Stimulated activated naive CD8-positive, alpha-beta T cell treated with anti-CD3 and anti-CD28 coated beads, Interleukin-15, Interleukin-2, amounts not matched to agents 100 ng/mL and 50 ng/mL, for 24 hours (primary cell): ENCODE data around the gene SLIT1.

Experiments used
- H3K27ac Mint-ChIP-seq: one replicate; pipeline ENCODE4 v1.8.0; 2021; ENCODE audit warnings: mild to moderate bottlenecking, mixed read lengths
- H3K27me3 Mint-ChIP-seq: one replicate; pipeline ENCODE4 v1.8.0; 2021; ENCODE audit warnings: mixed read lengths
- H3K36me3 Mint-ChIP-seq: one replicate; pipeline ENCODE4 v1.8.0; 2021; ENCODE audit warnings: low read depth, mixed read lengths
- H3K4me1 Mint-ChIP-seq: one replicate; pipeline ENCODE4 v1.8.0; 2021; ENCODE audit warnings: low read depth, mixed read lengths
- H3K4me3 Mint-ChIP-seq: one replicate; pipeline ENCODE4 v1.8.0; 2021; ENCODE audit warnings: mild to moderate bottlenecking, mixed read lengths
- H3K9me3 Mint-ChIP-seq: one replicate; pipeline ENCODE4 v1.8.0; 2021; ENCODE audit warnings: mixed read lengths

SLIT1 gene

DNA sequence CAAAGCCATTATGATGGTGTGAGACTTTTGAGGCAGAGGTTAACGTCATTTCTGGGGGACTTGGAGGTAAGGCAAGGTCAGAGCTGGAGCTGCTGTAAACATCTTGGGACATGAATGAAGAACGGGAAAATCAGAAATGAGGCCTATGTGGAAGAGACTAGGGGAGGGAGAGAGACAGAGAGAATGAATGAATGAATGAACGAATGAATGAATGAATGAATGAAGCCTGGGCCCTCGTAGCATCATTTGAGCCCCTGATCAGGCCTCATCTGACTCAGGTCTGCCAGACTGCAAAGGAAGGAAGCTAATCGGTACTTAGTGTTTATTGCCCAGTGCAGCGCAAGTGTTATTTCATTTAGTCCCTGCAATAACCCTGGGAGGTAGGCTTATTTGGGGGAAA, 79.6 kb downstream of the SLIT1 start:
- no peaks in the 10 kb centered on the region for H3K36me3 Mint-ChIP-seq
- H3K4me1 Mint-ChIP-seq = no peaks in the 10 kb centered on the region
- H3K27me3 Mint-ChIP-seq = peaks cover 15% of the 10 kb centered on the region
- no peaks in the 10 kb centered on the region for H3K9me3 Mint-ChIP-seq
- H3K4me3 Mint-ChIP-seq = no peak overlapping the region
- no peak overlapping the region for H3K27ac Mint-ChIP-seq

DNA sequence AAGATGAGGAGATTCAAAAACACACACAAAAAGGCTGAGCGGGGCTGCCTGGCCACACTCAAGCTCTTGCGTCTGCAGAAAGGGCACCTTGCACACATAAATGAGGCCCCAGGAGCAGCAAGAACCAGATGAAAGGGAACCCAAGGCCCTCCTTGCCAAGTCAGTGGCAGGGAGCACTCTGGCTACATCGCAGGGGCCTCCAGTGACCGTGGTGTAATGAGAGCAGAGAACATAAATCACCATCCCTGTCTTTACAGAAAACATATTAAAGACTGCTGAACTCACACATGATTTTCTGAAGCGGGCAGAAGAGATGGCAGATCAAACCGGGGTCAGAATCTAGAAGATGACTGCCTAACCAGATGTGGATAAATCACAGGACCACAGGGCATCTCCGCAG, 80.5 kb downstream of the SLIT1 start:
- Mint-ChIP-seq H3K27me3 (peaks cover 12% of the 10 kb centered on the region), H3K4me1 (no peaks in the 10 kb centered on the region), H3K4me3 (no peak overlapping the region), H3K9me3 (no peaks in the 10 kb centered on the region), H3K36me3 (no peaks in the 10 kb centered on the region), H3K27ac (no peak overlapping the region)

GRCh38 chr10:97103316-97104080, 82.3 kb downstream of the SLIT1 start:
- H3K36me3 Mint-ChIP-seq = no peaks in the 10 kb centered on the region
- H3K9me3 Mint-ChIP-seq = no peaks in the 10 kb centered on the region
- no peak overlapping the region for H3K4me3 Mint-ChIP-seq
- H3K27me3 Mint-ChIP-seq = peaks cover 7% of the 10 kb centered on the region
- H3K27ac Mint-ChIP-seq = no peak overlapping the region
- no peaks in the 10 kb centered on the region for H3K4me1 Mint-ChIP-seq

GRCh38 chr10:97102441-97102840, 83.3 kb downstream of the SLIT1 start:
- peaks cover 15% of the 10 kb centered on the region for H3K27me3 Mint-ChIP-seq
- H3K4me3 Mint-ChIP-seq = no peak overlapping the region
- H3K36me3 Mint-ChIP-seq = no peaks in the 10 kb centered on the region

DNA sequence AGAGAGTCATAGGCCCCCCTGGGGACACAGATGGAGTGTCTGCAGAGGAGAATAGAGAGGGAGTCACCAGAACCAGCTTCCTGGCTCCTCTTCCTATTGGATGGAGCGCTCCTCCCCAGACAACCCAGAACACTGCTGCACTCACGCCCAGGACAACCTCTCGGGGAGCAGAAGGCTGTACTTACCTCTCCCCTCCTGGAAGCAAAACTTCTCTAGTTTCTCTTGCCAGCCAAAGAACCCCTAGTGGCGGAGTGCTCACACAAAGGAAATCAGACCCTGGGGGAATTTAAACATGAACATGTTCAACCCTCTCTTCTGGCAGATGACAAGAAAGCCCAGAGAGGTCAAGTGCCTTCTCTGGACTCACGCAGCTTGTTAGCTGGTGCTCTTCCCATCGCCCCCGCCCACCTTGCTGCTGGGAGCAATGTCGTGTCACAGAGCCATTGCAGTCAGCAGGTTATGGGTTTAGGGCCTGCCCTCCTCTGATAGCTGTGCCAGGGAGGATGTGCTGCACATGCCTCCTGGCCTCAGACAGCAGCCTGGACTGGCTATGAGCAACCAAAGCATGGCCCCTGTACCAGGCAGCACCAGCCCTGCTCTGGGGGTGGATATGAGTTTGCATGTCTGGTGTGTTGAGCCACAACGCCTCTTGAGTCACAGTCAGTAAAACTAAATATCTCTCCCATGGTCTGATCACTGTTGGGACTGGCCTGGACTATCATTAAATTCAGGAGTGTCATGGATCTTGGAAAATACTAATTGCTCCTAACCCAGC, 84.4 kb downstream of the SLIT1 start:
- H3K27ac Mint-ChIP-seq = no peak overlapping the region
- H3K4me1 Mint-ChIP-seq = peaks cover 13% of the 10 kb centered on the region
- no peaks in the 10 kb centered on the region for H3K36me3 Mint-ChIP-seq
- no peaks in the 10 kb centered on the region for H3K9me3 Mint-ChIP-seq
- H3K27me3 Mint-ChIP-seq = peaks cover 23% of the 10 kb centered on the region
- H3K4me3 Mint-ChIP-seq = no peak overlapping the region

More at GRCh38 chr10:97102441-97102840, 83.3 kb downstream of the SLIT1 start:
- Mint-ChIP-seq H3K4me1 (peaks cover 3% of the 10 kb centered on the region), H3K9me3 (no peaks in the 10 kb centered on the region), H3K27ac (no peak overlapping the region)

DNA sequence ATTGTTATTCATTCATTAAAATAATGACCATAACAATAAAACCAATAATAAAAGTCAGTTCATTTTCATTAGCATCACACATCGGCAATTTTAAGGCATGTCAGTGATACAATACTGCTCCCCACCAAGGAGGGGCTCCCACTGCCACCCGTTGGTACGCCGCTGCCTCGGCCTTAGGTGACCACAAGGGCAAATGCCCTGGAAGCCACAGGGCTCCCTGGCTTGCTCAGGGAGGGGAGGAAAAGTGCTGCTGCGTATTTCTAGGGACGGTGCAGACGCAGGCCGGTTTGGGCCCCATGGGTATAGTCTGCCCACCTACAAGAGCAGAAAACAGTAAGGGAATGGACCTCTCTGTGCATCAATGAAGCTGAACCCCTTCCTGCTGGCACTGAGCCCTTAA, 85.1 kb downstream of the SLIT1 start:
- peaks cover 23% of the 10 kb centered on the region for H3K27me3 Mint-ChIP-seq

DNA sequence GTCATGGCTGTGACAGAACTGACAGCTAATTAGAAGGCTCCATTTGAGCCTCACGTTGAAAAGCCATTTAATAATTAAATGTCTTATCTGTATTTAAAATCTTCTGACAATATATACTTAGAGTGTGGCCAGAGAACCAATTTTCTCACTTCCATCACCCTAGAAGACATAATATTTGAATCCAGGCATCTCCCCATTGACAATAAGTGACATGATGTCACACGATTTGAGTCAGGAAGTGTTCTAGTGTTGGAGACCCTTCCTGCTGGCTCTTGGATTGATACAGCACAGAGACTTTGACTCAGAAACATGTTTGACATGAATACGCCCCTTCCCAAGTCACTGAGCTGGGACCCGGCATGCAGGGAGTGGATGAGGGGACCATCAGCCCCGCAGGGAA, 85.9 kb downstream of the SLIT1 start:
- H3K4me1 Mint-ChIP-seq = peaks cover 24% of the 10 kb centered on the region
- no peaks in the 10 kb centered on the region for H3K36me3 Mint-ChIP-seq
- no peaks in the 10 kb centered on the region for H3K9me3 Mint-ChIP-seq

More for the DNA sequence above, 85.1 kb downstream of the SLIT1 start:
- Mint-ChIP-seq H3K4me3 (no peak overlapping the region), H3K4me1 (peaks cover 20% of the 10 kb centered on the region), H3K9me3 (no peaks in the 10 kb centered on the region), H3K27ac (no peak overlapping the region), H3K36me3 (no peaks in the 10 kb centered on the region)

GRCh38 chr10:97099089-97099488, 86.7 kb downstream of the SLIT1 start:
- Mint-ChIP-seq H3K27me3 (peaks cover 34% of the 10 kb centered on the region), H3K4me1 (peaks cover 24% of the 10 kb centered on the region), H3K27ac (no peak overlapping the region), H3K4me3 (no peak overlapping the region), H3K36me3 (no peaks in the 10 kb centered on the region), H3K9me3 (no peaks in the 10 kb centered on the region)

More for the DNA sequence above, 85.9 kb downstream of the SLIT1 start:
- H3K27ac Mint-ChIP-seq = no peak overlapping the region
- H3K4me3 Mint-ChIP-seq = no peak overlapping the region
- peaks cover 28% of the 10 kb centered on the region for H3K27me3 Mint-ChIP-seq

DNA sequence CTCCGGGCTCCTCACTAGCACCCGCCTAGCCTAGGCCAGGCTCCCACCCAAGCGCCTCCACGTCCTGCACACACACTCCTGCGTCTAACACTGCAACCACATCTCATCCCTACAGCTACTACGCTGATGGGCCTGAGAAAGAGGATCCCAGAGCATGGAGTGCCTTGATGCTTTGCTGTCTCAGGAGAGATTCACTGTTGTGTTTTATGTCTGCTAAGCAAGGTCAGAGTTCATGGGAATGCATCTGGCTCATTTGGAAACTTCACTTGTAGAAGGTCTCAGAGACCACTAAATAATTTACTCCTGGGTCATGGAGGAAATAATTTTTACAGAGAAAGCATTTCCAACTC, 88.7 kb downstream of the SLIT1 start:
- peaks cover 24% of the 10 kb centered on the region for H3K4me1 Mint-ChIP-seq
- peaks cover 31% of the 10 kb centered on the region for H3K27me3 Mint-ChIP-seq
- H3K4me3 Mint-ChIP-seq = no peak overlapping the region
- no peak overlapping the region for H3K27ac Mint-ChIP-seq
- no peaks in the 10 kb centered on the region for H3K36me3 Mint-ChIP-seq
- no peaks in the 10 kb centered on the region for H3K9me3 Mint-ChIP-seq

- H3K4me1 Mint-ChIP-seq = peaks cover 24% of the 10 kb centered on the region
- no peaks in the 10 kb centered on the region for H3K36me3 Mint-ChIP-seq
- H3K4me3 Mint-ChIP-seq = no peak overlapping the region
- no peaks in the 10 kb centered on the region for H3K9me3 Mint-ChIP-seq
- H3K27ac Mint-ChIP-seq = no peak overlapping the region
- H3K27me3 Mint-ChIP-seq = peaks cover 34% of the 10 kb centered on the region
These were observed 89.3 kb downstream of the SLIT1 start for GRCh38 chr10:97096261-97097083.

DNA sequence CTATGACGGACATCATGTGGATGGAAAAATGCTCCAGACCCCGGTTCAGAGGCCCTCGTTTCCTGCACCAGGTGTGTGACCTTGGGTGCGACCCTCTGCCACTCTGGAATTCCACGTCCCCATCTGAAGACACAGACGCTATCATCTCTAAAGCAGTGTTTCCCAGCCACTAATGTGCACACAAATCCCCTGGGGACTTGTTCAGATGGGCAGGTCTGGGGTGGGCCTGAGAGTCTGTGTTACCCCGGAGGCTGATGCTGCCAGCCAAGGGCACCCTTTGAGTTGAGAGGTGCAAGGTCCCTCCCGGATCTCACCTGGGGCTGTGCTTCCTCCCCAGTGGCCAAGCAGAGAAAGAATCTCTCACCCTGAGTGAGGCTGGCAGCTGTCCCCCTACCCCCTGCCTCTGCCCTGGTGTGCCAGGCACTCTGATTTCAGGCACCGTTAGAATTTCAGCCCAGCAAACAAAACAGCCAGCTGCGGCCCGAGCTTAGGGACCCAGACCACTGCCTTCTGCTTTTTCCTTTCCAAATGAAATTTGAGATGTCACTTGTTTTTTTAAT, 90.0 kb downstream of the SLIT1 start:
- peaks cover 40% of the 10 kb centered on the region for H3K27me3 Mint-ChIP-seq
- H3K9me3 Mint-ChIP-seq = no peaks in the 10 kb centered on the region
- no peak overlapping the region for H3K4me3 Mint-ChIP-seq
- H3K4me1 Mint-ChIP-seq = peaks cover 24% of the 10 kb centered on the region
- no peak overlapping the region for H3K27ac Mint-ChIP-seq
- no peaks in the 10 kb centered on the region for H3K36me3 Mint-ChIP-seq

GRCh38 chr10:97090644-97091043, 95.1 kb downstream of the SLIT1 start:
- H3K4me3 Mint-ChIP-seq = no peak overlapping the region
- H3K9me3 Mint-ChIP-seq = no peaks in the 10 kb centered on the region
- H3K4me1 Mint-ChIP-seq = peaks cover 4% of the 10 kb centered on the region
- H3K27me3 Mint-ChIP-seq = peaks cover 55% of the 10 kb centered on the region
- H3K27ac Mint-ChIP-seq = no peak overlapping the region
- H3K36me3 Mint-ChIP-seq = no peaks in the 10 kb centered on the region

DNA sequence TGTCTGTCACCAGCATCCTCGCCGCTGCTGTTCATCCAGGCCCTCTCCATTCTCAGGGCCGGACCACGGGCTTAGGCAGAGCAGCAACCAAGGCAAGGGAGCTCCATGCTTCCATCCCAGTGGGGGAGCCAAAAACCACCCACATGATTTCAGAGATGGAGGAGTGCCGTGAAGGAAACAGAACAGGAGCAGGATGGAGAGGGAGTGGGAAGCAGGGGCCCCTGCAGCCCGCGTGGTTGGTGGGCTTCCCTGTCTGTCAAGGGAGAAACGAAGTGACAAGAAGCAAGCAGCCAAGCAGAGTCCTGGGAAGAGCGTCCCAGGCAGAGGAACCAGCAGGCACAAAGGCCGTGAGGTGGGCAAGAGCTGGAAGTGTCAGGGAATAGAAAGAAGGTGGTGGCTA, 95.7 kb downstream of the SLIT1 start:
- no peak overlapping the region for H3K4me3 Mint-ChIP-seq
- no peaks in the 10 kb centered on the region for H3K4me1 Mint-ChIP-seq
- H3K27me3 Mint-ChIP-seq = peaks cover 51% of the 10 kb centered on the region
- no peaks in the 10 kb centered on the region for H3K36me3 Mint-ChIP-seq
- H3K27ac Mint-ChIP-seq = no peak overlapping the region
- H3K9me3 Mint-ChIP-seq = no peaks in the 10 kb centered on the region

GRCh38 chr10:97089209-97089870, 96.4 kb downstream of the SLIT1 start:
- H3K27me3 Mint-ChIP-seq = peaks cover 44% of the 10 kb centered on the region
- no peaks in the 10 kb centered on the region for H3K4me1 Mint-ChIP-seq
- H3K9me3 Mint-ChIP-seq = no peaks in the 10 kb centered on the region
- no peaks in the 10 kb centered on the region for H3K36me3 Mint-ChIP-seq
- H3K4me3 Mint-ChIP-seq = no peak overlapping the region
- no peak overlapping the region for H3K27ac Mint-ChIP-seq
